ENCODE results near the gene GRB10.

The GRB10 gene

DNA sequence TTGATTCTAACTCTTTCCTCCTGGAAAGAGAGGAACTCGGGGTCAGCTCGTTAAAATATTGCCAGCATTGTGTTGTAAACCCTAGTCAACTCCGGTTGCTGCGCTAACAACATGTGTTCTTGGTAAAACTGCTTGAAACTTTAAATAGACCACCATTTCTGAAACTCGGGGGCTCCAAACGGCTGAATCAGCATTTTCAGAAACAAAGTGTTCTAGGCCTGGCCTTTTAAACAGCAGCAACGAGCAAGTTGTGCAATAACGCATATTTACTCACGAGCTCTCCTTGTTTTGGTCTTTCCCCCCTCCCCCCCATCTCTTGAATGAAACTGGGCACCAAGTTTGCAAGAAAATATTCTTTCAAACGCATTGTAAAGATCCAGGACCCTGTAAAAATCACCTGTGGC lies 9.2 kb upstream of the GRB10 start:
- Histone ChIP-seq H3K4me3 (ENCODE audit: insufficient read depth, low read depth, low read length, poor library complexity, severe bottlenecking) (peak overlapping the region; percentile 30), H3K27ac (ENCODE audit: insufficient read depth, low read length, poor library complexity, severe bottlenecking) (no peak overlapping the region), H3K36me3 (ENCODE audit: control insufficient read depth, insufficient read depth, low read length) (no peaks in the 10 kb centered on the region), H3K4me1 (ENCODE audit: control insufficient read depth, insufficient read depth, low read length, poor library complexity, severe bottlenecking) (no peaks in the 10 kb centered on the region), H3K9me3 (ENCODE audit: control insufficient read depth, low read length) (no peaks in the 10 kb centered on the region), H3K27me3 (replicated peaks; ENCODE audit: control insufficient read depth, insufficient read depth, low read length, poor library complexity, severe bottlenecking) (no peaks in the 10 kb centered on the region)
- DNase-seq = no peak

DNA sequence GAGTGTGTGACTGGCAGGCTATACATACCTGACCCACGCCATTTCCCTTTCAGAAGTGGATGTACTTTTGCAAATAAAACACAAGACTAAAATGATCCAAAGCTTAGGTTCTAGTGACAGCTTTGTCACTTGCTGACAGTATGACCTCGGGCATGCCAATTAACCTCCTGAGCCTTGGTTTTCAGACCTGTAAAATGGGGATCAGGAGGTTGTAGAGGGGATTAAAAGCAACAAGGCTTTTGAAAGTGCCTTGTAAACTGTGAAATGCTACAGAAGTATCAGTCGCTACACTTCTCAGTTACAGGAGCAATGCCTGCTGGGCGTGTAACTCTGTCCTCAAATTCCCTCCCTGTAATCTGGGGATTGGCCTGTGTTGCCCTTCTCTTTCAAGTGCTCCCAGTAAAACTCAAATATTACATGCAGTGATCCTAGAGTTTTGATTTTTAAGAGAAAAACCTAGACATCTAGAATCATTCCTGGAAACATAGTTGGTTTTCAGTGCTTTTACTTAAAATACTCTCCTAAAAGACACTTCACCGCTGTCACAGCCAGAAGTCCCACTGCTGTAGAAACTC lies 8.8 kb upstream of the GRB10 start:
- no peaks in the 10 kb centered on the region for H3K27me3 ChIP-seq (replicated peaks; ENCODE audit: control insufficient read depth, insufficient read depth, low read length, poor library complexity, severe bottlenecking)
- H3K4me1 ChIP-seq (ENCODE audit: control insufficient read depth, insufficient read depth, low read length, poor library complexity, severe bottlenecking) = no peaks in the 10 kb centered on the region
- no peak for DNase-seq
- no peaks in the 10 kb centered on the region for H3K36me3 ChIP-seq (ENCODE audit: control insufficient read depth, insufficient read depth, low read length)
- H3K4me3 ChIP-seq (ENCODE audit: insufficient read depth, low read depth, low read length, poor library complexity, severe bottlenecking) = no peak overlapping the region
- no peaks in the 10 kb centered on the region for H3K9me3 ChIP-seq (ENCODE audit: control insufficient read depth, low read length)
- no peak overlapping the region for H3K27ac ChIP-seq (ENCODE audit: insufficient read depth, low read length, poor library complexity, severe bottlenecking)

DNA sequence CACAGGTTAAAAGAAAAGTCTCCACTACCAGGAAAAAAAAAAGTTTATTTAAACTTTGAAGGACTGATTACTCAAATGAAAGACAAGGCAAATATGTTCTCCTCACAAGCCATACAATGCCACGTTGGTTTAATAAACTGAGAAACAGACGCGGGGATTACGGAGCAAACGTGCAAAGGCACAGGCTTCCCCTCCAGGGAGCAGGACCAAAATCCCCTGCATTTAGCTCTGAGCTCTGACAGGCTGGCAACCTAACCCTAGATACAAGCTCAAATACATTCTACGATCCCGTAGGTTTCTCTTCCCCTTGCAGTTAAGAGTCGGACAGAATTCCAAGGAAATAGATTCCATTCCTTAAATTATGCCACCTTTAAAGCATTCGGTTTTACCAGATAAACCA lies 7.7 kb upstream of the GRB10 start:
- H3K27ac ChIP-seq (ENCODE audit: insufficient read depth, low read length, poor library complexity, severe bottlenecking) = no peak overlapping the region
- H3K4me1 ChIP-seq (ENCODE audit: control insufficient read depth, insufficient read depth, low read length, poor library complexity, severe bottlenecking) = no peaks in the 10 kb centered on the region
- H3K4me3 ChIP-seq (ENCODE audit: insufficient read depth, low read depth, low read length, poor library complexity, severe bottlenecking) = no peak overlapping the region
- no peak for DNase-seq
- no peaks in the 10 kb centered on the region for H3K36me3 ChIP-seq (ENCODE audit: control insufficient read depth, insufficient read depth, low read length)
- no peaks in the 10 kb centered on the region for H3K27me3 ChIP-seq (replicated peaks; ENCODE audit: control insufficient read depth, insufficient read depth, low read length, poor library complexity, severe bottlenecking)
- no peaks in the 10 kb centered on the region for H3K9me3 ChIP-seq (ENCODE audit: control insufficient read depth, low read length)

- Histone ChIP-seq H3K4me3 (ENCODE audit: insufficient read depth, low read depth, low read length, poor library complexity, severe bottlenecking) (no peak overlapping the region), H3K9me3 (ENCODE audit: control insufficient read depth, low read length) (no peaks in the 10 kb centered on the region), H3K36me3 (ENCODE audit: control insufficient read depth, insufficient read depth, low read length) (no peaks in the 10 kb centered on the region), H3K27me3 (replicated peaks; ENCODE audit: control insufficient read depth, insufficient read depth, low read length, poor library complexity, severe bottlenecking) (no peaks in the 10 kb centered on the region), H3K4me1 (ENCODE audit: control insufficient read depth, insufficient read depth, low read length, poor library complexity, severe bottlenecking) (no peaks in the 10 kb centered on the region), H3K27ac (ENCODE audit: insufficient read depth, low read length, poor library complexity, severe bottlenecking) (no peak overlapping the region)
- DNase-seq = no peak
Observed at GRCh38 chr7:50788382-50788781, 5.7 kb upstream of the GRB10 start.

DNA sequence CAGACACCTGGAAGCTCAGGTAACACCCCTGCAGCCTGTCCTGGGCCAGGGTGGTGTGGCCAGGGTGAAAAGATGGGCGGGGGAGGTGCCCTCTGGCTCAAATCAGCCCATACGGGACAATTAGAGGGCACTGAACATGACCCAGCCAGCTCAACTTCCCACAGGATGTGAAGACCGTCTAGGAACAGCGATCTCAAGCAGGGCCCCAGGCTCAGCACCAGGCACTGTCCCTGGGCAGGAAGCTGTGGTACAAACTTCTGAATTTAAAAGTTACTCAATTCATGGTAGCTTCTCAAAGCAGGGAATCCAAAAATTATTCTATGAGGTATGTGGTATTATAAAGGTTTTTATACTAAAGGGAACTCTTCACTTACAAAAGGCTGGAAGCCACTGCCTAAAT lies 5.1 kb upstream of the GRB10 start:
- no peaks in the 10 kb centered on the region for H3K4me1 ChIP-seq (ENCODE audit: control insufficient read depth, insufficient read depth, low read length, poor library complexity, severe bottlenecking)
- DNase-seq = no peak
- H3K27ac ChIP-seq (ENCODE audit: insufficient read depth, low read length, poor library complexity, severe bottlenecking) = no peak overlapping the region
- H3K27me3 ChIP-seq (replicated peaks; ENCODE audit: control insufficient read depth, insufficient read depth, low read length, poor library complexity, severe bottlenecking) = no peaks in the 10 kb centered on the region
- no peaks in the 10 kb centered on the region for H3K36me3 ChIP-seq (ENCODE audit: control insufficient read depth, insufficient read depth, low read length)
- H3K9me3 ChIP-seq (ENCODE audit: control insufficient read depth, low read length) = no peaks in the 10 kb centered on the region
- H3K4me3 ChIP-seq (ENCODE audit: insufficient read depth, low read depth, low read length, poor library complexity, severe bottlenecking) = no peak overlapping the region

DNA sequence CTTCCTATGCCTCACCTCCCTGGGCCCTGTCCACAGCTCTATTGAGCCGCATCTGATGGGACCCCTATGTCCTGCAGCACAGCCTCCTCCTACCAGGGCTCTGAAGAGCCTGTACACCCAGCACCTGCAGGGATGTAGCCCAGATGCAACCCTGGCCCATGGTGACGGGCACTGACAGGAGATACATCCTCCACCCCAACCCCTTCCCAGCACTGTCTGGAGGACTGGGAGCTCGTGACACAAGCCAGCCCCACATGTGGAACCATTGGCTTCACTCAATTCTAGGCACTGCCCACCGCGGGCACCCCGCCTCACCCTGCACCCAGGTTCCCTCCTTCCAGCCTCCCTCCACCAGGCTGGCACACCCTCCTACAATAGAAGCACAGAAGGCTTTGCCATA lies 2.6 kb upstream of the GRB10 start:
- Histone ChIP-seq H3K36me3 (ENCODE audit: control insufficient read depth, insufficient read depth, low read length) (no peaks in the 10 kb centered on the region), H3K27ac (ENCODE audit: insufficient read depth, low read length, poor library complexity, severe bottlenecking) (no peak overlapping the region), H3K4me1 (ENCODE audit: control insufficient read depth, insufficient read depth, low read length, poor library complexity, severe bottlenecking) (peaks cover 3% of the 10 kb centered on the region), H3K9me3 (ENCODE audit: control insufficient read depth, low read length) (no peaks in the 10 kb centered on the region), H3K27me3 (replicated peaks; ENCODE audit: control insufficient read depth, insufficient read depth, low read length, poor library complexity, severe bottlenecking) (no peaks in the 10 kb centered on the region), H3K4me3 (ENCODE audit: insufficient read depth, low read depth, low read length, poor library complexity, severe bottlenecking) (no peak overlapping the region)
- no peak for DNase-seq

DNA sequence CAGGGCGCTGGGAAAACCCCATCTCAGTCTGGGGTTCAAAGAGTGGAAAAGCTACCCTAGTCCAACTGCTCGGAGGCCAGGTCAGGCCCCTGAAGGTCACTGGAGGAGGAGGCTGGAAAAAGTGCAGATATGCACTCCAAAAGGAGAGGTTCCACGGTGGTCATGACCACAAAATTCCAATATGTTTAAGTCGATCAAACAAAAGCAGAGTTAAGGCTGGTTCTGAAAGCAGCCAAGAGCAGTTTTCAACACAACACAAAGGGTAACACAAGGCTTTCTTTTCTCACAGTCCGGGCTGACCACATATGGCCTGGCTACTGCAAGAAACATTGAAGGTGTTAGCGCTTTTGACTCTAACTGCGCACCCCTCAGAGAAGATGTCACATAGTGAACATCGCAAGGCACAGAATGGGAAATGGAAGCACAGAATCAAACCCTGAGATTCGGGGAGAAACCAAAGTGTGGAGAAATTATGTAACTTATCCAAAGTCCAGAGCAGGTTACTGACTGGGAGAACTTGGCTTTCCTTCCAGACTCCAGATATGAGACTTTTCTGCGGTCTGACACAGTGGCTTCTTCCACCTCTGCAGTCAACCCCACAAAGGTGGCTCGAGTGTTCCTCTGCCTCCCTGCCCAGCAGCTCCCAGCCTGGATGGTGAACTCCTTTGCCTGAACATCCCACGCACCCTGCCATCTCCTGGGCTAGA lies 1.3 kb upstream of the GRB10 start:
- H3K27me3 ChIP-seq (replicated peaks; ENCODE audit: control insufficient read depth, insufficient read depth, low read length, poor library complexity, severe bottlenecking) = no peaks in the 10 kb centered on the region
- H3K36me3 ChIP-seq (ENCODE audit: control insufficient read depth, insufficient read depth, low read length) = no peaks in the 10 kb centered on the region
- H3K4me3 ChIP-seq (ENCODE audit: insufficient read depth, low read depth, low read length, poor library complexity, severe bottlenecking) = no peak overlapping the region
- DNase-seq = no peak
- H3K4me1 ChIP-seq (ENCODE audit: control insufficient read depth, insufficient read depth, low read length, poor library complexity, severe bottlenecking) = peaks cover 3% of the 10 kb centered on the region
- no peaks in the 10 kb centered on the region for H3K9me3 ChIP-seq (ENCODE audit: control insufficient read depth, low read length)
- no peak overlapping the region for H3K27ac ChIP-seq (ENCODE audit: insufficient read depth, low read length, poor library complexity, severe bottlenecking)

- Histone ChIP-seq H3K9me3 (ENCODE audit: control insufficient read depth, low read length) (no peaks in the 10 kb centered on the region), H3K36me3 (ENCODE audit: control insufficient read depth, insufficient read depth, low read length) (no peaks in the 10 kb centered on the region), H3K27ac (ENCODE audit: insufficient read depth, low read length, poor library complexity, severe bottlenecking) (no peak overlapping the region), H3K27me3 (replicated peaks; ENCODE audit: control insufficient read depth, insufficient read depth, low read length, poor library complexity, severe bottlenecking) (no peaks in the 10 kb centered on the region), H3K4me3 (ENCODE audit: insufficient read depth, low read depth, low read length, poor library complexity, severe bottlenecking) (no peak overlapping the region), H3K4me1 (ENCODE audit: control insufficient read depth, insufficient read depth, low read length, poor library complexity, severe bottlenecking) (peaks cover 3% of the 10 kb centered on the region)
- DNase-seq = no peak
Observed at GRCh38 chr7:50783303-50783702, 607 bp upstream of the GRB10 start.

DNA sequence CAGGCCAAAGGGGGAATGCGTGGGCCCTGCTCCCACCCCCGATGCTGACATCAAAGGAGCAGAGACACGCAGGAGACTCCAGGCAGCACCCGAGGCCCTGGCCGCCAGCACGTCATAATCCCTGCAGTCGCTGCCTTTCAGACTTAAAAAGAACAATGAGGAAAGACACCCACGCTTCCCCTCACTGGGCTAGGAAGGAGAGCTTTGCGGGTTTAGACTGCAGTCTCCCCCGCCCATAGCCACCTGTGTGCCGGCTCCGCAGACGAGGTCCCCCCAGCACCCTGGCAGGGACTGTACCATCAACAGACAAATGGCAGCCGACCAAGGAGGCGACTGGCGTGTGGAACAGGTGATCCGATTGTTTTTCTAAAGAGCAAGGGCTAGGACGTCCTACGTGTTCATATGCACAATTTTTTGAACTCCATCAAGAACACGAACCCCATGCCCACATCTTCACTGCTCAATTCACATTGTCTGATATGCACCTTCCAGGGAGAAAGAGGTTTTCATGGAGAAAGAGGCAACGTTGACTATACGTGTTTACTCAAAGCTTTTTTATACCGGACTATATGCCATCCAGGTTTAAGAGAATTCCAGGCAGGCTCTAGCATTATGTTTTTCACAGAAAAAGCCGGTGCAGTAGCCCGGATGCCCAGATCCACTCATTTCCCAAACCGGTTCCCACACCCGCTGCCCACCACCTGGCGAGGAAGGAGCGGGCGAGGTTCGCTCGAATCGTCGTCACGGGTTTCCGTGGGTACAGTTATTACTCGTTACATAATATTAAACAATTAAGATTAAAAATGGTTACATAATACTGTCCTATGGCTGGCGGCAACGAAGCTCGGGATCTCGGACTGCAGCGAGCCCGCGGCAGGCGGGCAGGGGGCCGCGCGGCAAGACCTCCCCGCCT lies 1.1 kb downstream of the GRB10 start:
- Histone ChIP-seq H3K4me3 (ENCODE audit: insufficient read depth, low read depth, low read length, poor library complexity, severe bottlenecking) (peak overlapping the region; percentile 32), H3K4me1 (ENCODE audit: control insufficient read depth, insufficient read depth, low read length, poor library complexity, severe bottlenecking) (peaks cover 3% of the 10 kb centered on the region), H3K9me3 (ENCODE audit: control insufficient read depth, low read length) (no peaks in the 10 kb centered on the region), H3K27ac (ENCODE audit: insufficient read depth, low read length, poor library complexity, severe bottlenecking) (no peak overlapping the region), H3K27me3 (replicated peaks; ENCODE audit: control insufficient read depth, insufficient read depth, low read length, poor library complexity, severe bottlenecking) (no peaks in the 10 kb centered on the region), H3K36me3 (ENCODE audit: control insufficient read depth, insufficient read depth, low read length) (no peaks in the 10 kb centered on the region)
- no peak for DNase-seq

- peaks cover 3% of the 10 kb centered on the region for H3K4me1 ChIP-seq (ENCODE audit: control insufficient read depth, insufficient read depth, low read length, poor library complexity, severe bottlenecking)
- no peak for DNase-seq
- no peaks in the 10 kb centered on the region for H3K36me3 ChIP-seq (ENCODE audit: control insufficient read depth, insufficient read depth, low read length)
- H3K4me3 ChIP-seq (ENCODE audit: insufficient read depth, low read depth, low read length, poor library complexity, severe bottlenecking) = no peak overlapping the region
- H3K27ac ChIP-seq (ENCODE audit: insufficient read depth, low read length, poor library complexity, severe bottlenecking) = no peak overlapping the region
- no peaks in the 10 kb centered on the region for H3K9me3 ChIP-seq (ENCODE audit: control insufficient read depth, low read length)
- no peaks in the 10 kb centered on the region for H3K27me3 ChIP-seq (replicated peaks; ENCODE audit: control insufficient read depth, insufficient read depth, low read length, poor library complexity, severe bottlenecking)
Observed at GRCh38 chr7:50780436-50780835, 2.3 kb downstream of the GRB10 start.
